ENCODE data around the gene TMED8.
"Not testable (repeated sequence)": the region's sequence is repeated elsewhere in the genome, so short reads cannot be mapped to it uniquely, and the experiment has no call there.

The TMED8 gene

GRCh38 chr14:77376771-77377501 lies at the start of gene TMED8, which contains the start of gene SAMD15:
Gene TMED8, minus strand, starts transcription at chr14:77377094. Its CDS starts 41 bp downstream, at chr14:77377053.
Gene SAMD15, plus strand, starts transcription at chr14:77377379. Its CDS starts 40 bp downstream, at chr14:77377419.
- peak; percentile 79 for DNase-seq (ENCODE audit: low read depth)

GRCh38 chr14:77426396-77426795 lies 49.5 kb upstream of the TMED8 start:
- no peak for DNase-seq (ENCODE audit: low read depth)

GRCh38 chr14:77424862-77425261 lies 48.0 kb upstream of the TMED8 start:
- no peak for DNase-seq (ENCODE audit: low read depth)

- no peak for DNase-seq (ENCODE audit: low read depth)
Measured at GRCh38 chr14:77423423-77423822, 46.5 kb upstream of the TMED8 start, which contains the start of gene NOXRED1. Gene NOXRED1, minus strand, starts transcription at chr14:77423523. Its CDS starts 634 bp downstream, at chr14:77422889.

GRCh38 chr14:77421201-77421600 lies 44.3 kb upstream of the TMED8 start:
- DNase-seq (ENCODE audit: low read depth): no peak

- no peak for DNase-seq (ENCODE audit: low read depth)
Measured at GRCh38 chr14:77416836-77417235, 39.9 kb upstream of the TMED8 start.

GRCh38 chr14:77416098-77416497 lies 39.2 kb upstream of the TMED8 start:
- DNase-seq (ENCODE audit: low read depth): not testable (repeated sequence)

GRCh38 chr14:77415403-77416030 lies 38.6 kb upstream of the TMED8 start:
- DNase-seq (ENCODE audit: low read depth): not testable (repeated sequence)

- no peak for DNase-seq (ENCODE audit: low read depth)
Measured at GRCh38 chr14:77409131-77409533, 32.2 kb upstream of the TMED8 start.

- no peak for DNase-seq (ENCODE audit: low read depth)
Measured at GRCh38 chr14:77407158-77407557, 30.3 kb upstream of the TMED8 start.

GRCh38 chr14:77406718-77407117 lies 29.8 kb upstream of the TMED8 start:
- no peak for DNase-seq (ENCODE audit: low read depth)

GRCh38 chr14:77406086-77406485 lies 29.2 kb upstream of the TMED8 start:
- DNase-seq (ENCODE audit: low read depth): no peak

GRCh38 chr14:77403768-77404167 lies 26.9 kb upstream of the TMED8 start:
- no peak for DNase-seq (ENCODE audit: low read depth)

GRCh38 chr14:77400216-77400615 lies 23.3 kb upstream of the TMED8 start:
- no peak for DNase-seq (ENCODE audit: low read depth)

GRCh38 chr14:77390188-77390587 lies 13.3 kb upstream of the TMED8 start:
- DNase-seq (ENCODE audit: low read depth): no peak

- no peak for DNase-seq (ENCODE audit: low read depth)
Measured at GRCh38 chr14:77378701-77379100, 1.8 kb upstream of the TMED8 start.

GRCh38 chr14:77377502-77377844 lies 579 bp upstream of the TMED8 start:
- no peak for DNase-seq (ENCODE audit: low read depth)

- no peak for DNase-seq (ENCODE audit: low read depth)
Measured at GRCh38 chr14:77375973-77376770, 722 bp downstream of the TMED8 start.

GRCh38 chr14:77375164-77375950 lies 1.5 kb downstream of the TMED8 start:
- no peak for DNase-seq (ENCODE audit: low read depth)

- DNase-seq (ENCODE audit: low read depth): peak; percentile 18
Measured at GRCh38 chr14:77372304-77372841, 4.5 kb downstream of the TMED8 start.

GRCh38 chr14:77369285-77369684 lies 7.6 kb downstream of the TMED8 start:
- DNase-seq (ENCODE audit: low read depth): no peak

- no peak for DNase-seq (ENCODE audit: low read depth)
Measured at GRCh38 chr14:77364146-77364545, 12.7 kb downstream of the TMED8 start.
